Right atrium auricular region (tissue), 2 donors: ENCODE measurements around the gene TMEM178B. TPM values are rescaled to one million over a fixed set of nuclear protein-coding genes. Genes with fewer than 3 reads are reported as not detected.
"Not testable (repeated sequence)": the region's sequence is repeated elsewhere in the genome, so short reads cannot be mapped to it uniquely, and the experiment has no call there.

Source experiments
- DNase-seq: peaks from one replicate; pipeline ENCODE4 v3.0.0-alpha.2; 2019; ENCODE audit warnings: low spot score
- H3K27ac ChIP-seq, 2 donors: fragments of 200-600 bp; sonication (generic); 1 replicate in 1 of 2; 2 replicates in 1 of 2; pipeline ENCODE4 v1.5.1; 2016 to 2019
- H3K27me3 ChIP-seq, 2 donors: fragments of 200-600 bp; sonication (generic); one replicate each; pipeline versions ENCODE4 v1.5.1 to v1.6.0; 2017 to 2019
- H3K36me3 ChIP-seq: fragments of 200-600 bp; sonication (generic); one replicate; pipeline ENCODE4 v1.5.1; 2016
- H3K4me1 ChIP-seq, 2 donors: fragments of 200-600 bp; sonication (generic); one replicate each; pipeline versions ENCODE4 v1.5.1 to v1.6.0; 2017 to 2019
- H3K4me3 ChIP-seq, 2 donors: fragments of 200-600 bp; sonication (generic); 1 replicate in 1 of 2; 2 replicates in 1 of 2; pipeline ENCODE4 v1.5.1; 2017 to 2019; ENCODE audit warnings: mild to moderate bottlenecking in 1 of 2, moderate library complexity in 1 of 2
- H3K9me3 ChIP-seq, 2 donors: fragments of 200-600 bp; sonication (generic); one replicate each; pipeline ENCODE4 v1.5.1; 2019
- CTCF ChIP-seq, 2 donors: fragments of 200-600 bp; sonication (generic); IDR thresholded peaks; one replicate each; pipeline ENCODE4 v1.5.1; 2019; ENCODE audit warnings: antibody characterized with exemption in 2 of 2
- total RNA-seq, 2 donors: library from RNA; depleted of rRNA; stranded (reverse); fragments of >200 nt; gene quantifications; one replicate each; pipeline ENCODE4 v1.1.0, GENCODE V29; 2016

Gene TMEM178B
- total RNA-seq, 2 donors from 2014 or later: 15.8 to 48.7 TPM

GRCh38 chr7:141114029-141114664 is 40.3 kb downstream of the TMEM178B start:
- Histone ChIP-seq H3K9me3 (no peaks in the 10 kb centered on the region), H3K27ac (no peak overlapping the region), H3K4me3 (no peak overlapping the region), H3K27me3 (no peaks in the 10 kb centered on the region), H3K4me1 (no peaks in the 10 kb centered on the region), H3K36me3 (no peaks in the 10 kb centered on the region)
- no peak for TF ChIP-seq CTCF (IDR thresholded peaks at IDR 0.05)
- DNase-seq: no peak

GRCh38 chr7:141115965-141116364 is 42.1 kb downstream of the TMEM178B start:
- no peaks in the 10 kb centered on the region for H3K27me3 ChIP-seq
- DNase-seq: no peak
- H3K27ac ChIP-seq: no peak overlapping the region
- TF ChIP-seq CTCF (IDR thresholded peaks at IDR 0.05): no peak
- H3K36me3 ChIP-seq: no peaks in the 10 kb centered on the region
- H3K9me3 ChIP-seq: no peaks in the 10 kb centered on the region
- no peaks in the 10 kb centered on the region for H3K4me1 ChIP-seq
- H3K4me3 ChIP-seq: no peak overlapping the region

GRCh38 chr7:141116661-141117060 is 42.8 kb downstream of the TMEM178B start:
- not testable (repeated sequence) for H3K27me3 ChIP-seq, DNase-seq, H3K9me3 ChIP-seq, H3K4me3 ChIP-seq, H3K36me3 ChIP-seq, H3K4me1 ChIP-seq, H3K27ac ChIP-seq

GRCh38 chr7:141118767-141119166 is 44.9 kb downstream of the TMEM178B start:
- H3K27me3 ChIP-seq: no peaks in the 10 kb centered on the region
- H3K4me1 ChIP-seq: no peaks in the 10 kb centered on the region
- no peak for TF ChIP-seq CTCF (IDR thresholded peaks at IDR 0.05)
- no peak for DNase-seq
- H3K9me3 ChIP-seq: no peaks in the 10 kb centered on the region
- no peaks in the 10 kb centered on the region for H3K36me3 ChIP-seq
- H3K27ac ChIP-seq: no peak overlapping the region
- no peak overlapping the region for H3K4me3 ChIP-seq

- no peak for DNase-seq
- Histone ChIP-seq H3K4me3 (no peak overlapping the region), H3K27ac (no peak overlapping the region), H3K4me1 (no peaks in the 10 kb centered on the region), H3K27me3 (no peaks in the 10 kb centered on the region), H3K9me3 (no peaks in the 10 kb centered on the region), H3K36me3 (no peaks in the 10 kb centered on the region)
- no peak for TF ChIP-seq CTCF (IDR thresholded peaks at IDR 0.05)
Observed at GRCh38 chr7:141119187-141119586, 45.3 kb downstream of the TMEM178B start.

GRCh38 chr7:141122736-141123135 is 48.9 kb downstream of the TMEM178B start:
- Histone ChIP-seq H3K4me3 (no peak overlapping the region), H3K4me1 (no peaks in the 10 kb centered on the region), H3K36me3 (no peaks in the 10 kb centered on the region), H3K9me3 (no peaks in the 10 kb centered on the region), H3K27me3 (no peaks in the 10 kb centered on the region), H3K27ac (no peak overlapping the region)
- TF ChIP-seq CTCF (IDR thresholded peaks at IDR 0.05): no peak
- DNase-seq: no peak
